ENCODE results near the gene LYST. TPM values are rescaled to one million over a fixed set of nuclear protein-coding genes. Genes with fewer than 3 reads are reported as not detected.

LYST gene
- polyA plus RNA-seq, 2 donors, result 4.3 to 4.8 TPM

DNA sequence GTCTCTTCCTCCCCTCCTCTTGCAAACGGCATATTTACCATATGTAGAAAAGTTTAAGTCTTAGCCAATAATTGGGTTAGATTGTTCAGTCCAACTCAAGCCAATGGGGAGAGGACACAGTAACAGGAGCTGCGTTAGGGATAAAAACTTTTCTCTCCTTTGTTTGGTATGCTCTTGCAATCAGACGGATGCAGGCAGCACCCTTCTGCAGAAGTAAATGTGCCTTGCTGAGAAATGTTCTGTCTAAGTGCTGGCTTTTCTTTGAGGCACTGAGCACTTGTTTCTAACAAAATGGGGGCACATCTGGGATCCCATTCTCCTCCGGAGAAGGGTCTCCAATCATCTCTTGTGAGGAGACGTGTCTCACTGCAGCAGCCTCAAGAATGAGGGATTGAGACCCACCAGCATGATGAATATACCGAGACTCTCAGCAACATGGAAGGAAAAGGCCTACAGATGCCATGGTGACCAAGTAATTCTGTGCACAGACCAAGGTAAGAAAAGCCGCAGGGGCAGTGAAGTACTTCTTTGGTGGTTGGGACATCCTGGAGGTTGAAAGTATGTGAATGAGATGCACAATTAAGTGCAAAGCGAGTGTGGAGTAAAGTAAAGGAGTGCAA, 196.4 kb downstream of the LYST start:
- WGBS, 2 donors, result 97% methylated on average over 8 of the region's 8 CpGs
- Histone ChIP-seq H3K36me3 (ENCODE audit: control insufficient read depth in 2 of 2, insufficient read depth in 2 of 2, low read length in 1 of 2) (peaks cover 4 to 13% of the 10 kb centered on the region in 2 donors), H3K4me1 (ENCODE audit: control insufficient read depth in 2 of 2, insufficient read depth in 2 of 2, low read length in 1 of 2) (no peaks in the 10 kb centered on the region), H3K9me3 (ENCODE audit: control insufficient read depth in 2 of 2, insufficient read depth in 1 of 2, low read depth in 1 of 2, low read length in 1 of 2) (peaks cover 5 to 9% of the 10 kb centered on the region in 2 donors), H3K27ac (ENCODE audit: low read depth in 2 of 2, low read length in 1 of 2) (no peak overlapping the region), H3K4me3 (ENCODE audit: low read depth in 1 of 2, low read length in 2 of 2) (no peak overlapping the region), H3K27me3 (ENCODE audit: control insufficient read depth in 1 of 2, insufficient read depth in 2 of 2, low read length in 2 of 2) (no peaks in the 10 kb centered on the region)

DNA sequence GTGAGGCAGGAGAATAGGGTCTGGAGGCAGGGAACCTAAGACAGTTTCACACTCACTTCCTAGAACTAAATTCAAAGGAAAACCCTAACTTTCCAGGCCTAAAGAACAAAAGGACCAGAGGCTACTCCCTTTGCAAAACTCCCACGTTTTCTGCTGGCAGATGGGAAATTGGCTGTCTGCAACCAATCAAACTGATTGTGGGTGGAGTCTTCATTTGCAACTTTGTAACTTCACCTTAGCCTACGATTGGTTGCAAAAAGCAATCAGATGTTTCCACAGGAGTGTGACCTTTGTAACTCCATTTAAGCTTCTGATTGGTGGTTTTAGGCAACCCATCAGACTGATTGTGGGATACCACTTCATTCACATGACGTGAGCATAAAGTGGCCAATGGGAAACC, 197.4 kb downstream of the LYST start:
- Histone ChIP-seq H3K4me3 (ENCODE audit: low read depth in 1 of 2, low read length in 2 of 2) (no peak overlapping the region), H3K27me3 (ENCODE audit: control insufficient read depth in 1 of 2, insufficient read depth in 2 of 2, low read length in 2 of 2) (no peaks in the 10 kb centered on the region), H3K27ac (ENCODE audit: low read depth in 2 of 2, low read length in 1 of 2) (no peak overlapping the region), H3K9me3 (ENCODE audit: control insufficient read depth in 2 of 2, insufficient read depth in 1 of 2, low read depth in 1 of 2, low read length in 1 of 2) (peaks cover 5 to 9% of the 10 kb centered on the region in 2 donors), H3K4me1 (ENCODE audit: control insufficient read depth in 2 of 2, insufficient read depth in 2 of 2, low read length in 1 of 2) (no peaks in the 10 kb centered on the region), H3K36me3 (ENCODE audit: control insufficient read depth in 2 of 2, insufficient read depth in 2 of 2, low read length in 1 of 2) (peaks cover 4 to 11% of the 10 kb centered on the region in 2 donors)
- 91 to 94% methylated on average over 3 of the region's 3 CpGs for WGBS, 2 donors

DNA sequence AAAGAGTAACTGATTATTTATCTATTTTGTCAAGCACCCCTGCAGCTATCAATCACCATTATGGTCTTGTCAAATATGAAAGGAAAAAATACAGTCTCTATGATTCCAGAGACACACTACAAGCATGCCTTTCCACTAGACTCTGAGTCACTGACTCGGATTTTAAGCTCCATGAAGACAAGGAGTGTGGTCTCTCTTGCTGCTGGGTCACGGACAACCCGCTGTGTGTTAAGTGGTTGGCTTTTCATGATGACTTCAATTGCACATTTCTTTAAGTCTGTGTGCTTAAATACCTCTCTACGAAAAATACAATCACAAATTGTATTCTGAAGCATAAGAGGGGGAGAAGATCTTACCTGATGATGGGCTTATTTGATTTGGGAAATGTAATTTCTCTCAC, 203.1 kb downstream of the LYST start:
- H3K36me3 ChIP-seq (ENCODE audit: control insufficient read depth in 2 of 2, insufficient read depth in 2 of 2, low read length in 1 of 2), result peaks cover 0 to 5% of the 10 kb centered on the region in 2 donors
- no peak overlapping the region for H3K27ac ChIP-seq (ENCODE audit: low read depth in 2 of 2, low read length in 1 of 2)
- WGBS, 2 donors, result 89 to 91% methylated on average over 4 of the region's 4 CpGs
- H3K27me3 ChIP-seq (ENCODE audit: control insufficient read depth in 1 of 2, insufficient read depth in 2 of 2, low read length in 2 of 2), result no peaks in the 10 kb centered on the region
- H3K4me1 ChIP-seq (ENCODE audit: control insufficient read depth in 2 of 2, insufficient read depth in 2 of 2, low read length in 1 of 2), result no peaks in the 10 kb centered on the region
- no peaks in the 10 kb centered on the region for H3K9me3 ChIP-seq (ENCODE audit: control insufficient read depth in 2 of 2, insufficient read depth in 1 of 2, low read depth in 1 of 2, low read length in 1 of 2)
- no peak overlapping the region for H3K4me3 ChIP-seq (ENCODE audit: low read depth in 1 of 2, low read length in 2 of 2)

- WGBS, 2 donors, result 77 to 78% methylated on average over 2 of the region's 2 CpGs
- no peak overlapping the region for H3K4me3 ChIP-seq (ENCODE audit: low read depth in 1 of 2, low read length in 2 of 2)
Observed at GRCh38 chr1:235661568-235661967, 205.1 kb downstream of the LYST start.

GRCh38 chr1:235659186-235659771, 207.4 kb downstream of the LYST start:
- 92 to 93% methylated on average over 14 of the region's 14 CpGs for WGBS, 2 donors
- Histone ChIP-seq H3K4me3 (ENCODE audit: low read depth in 1 of 2, low read length in 2 of 2) (no peak overlapping the region), H3K4me1 (ENCODE audit: control insufficient read depth in 2 of 2, insufficient read depth in 2 of 2, low read length in 1 of 2) (no peaks in the 10 kb centered on the region)

More at GRCh38 chr1:235661568-235661967, 205.1 kb downstream of the LYST start:
- Histone ChIP-seq H3K27ac (ENCODE audit: low read depth in 2 of 2, low read length in 1 of 2) (no peak overlapping the region), H3K36me3 (ENCODE audit: control insufficient read depth in 2 of 2, insufficient read depth in 2 of 2, low read length in 1 of 2) (peaks cover 0 to 5% of the 10 kb centered on the region in 2 donors), H3K4me1 (ENCODE audit: control insufficient read depth in 2 of 2, insufficient read depth in 2 of 2, low read length in 1 of 2) (no peaks in the 10 kb centered on the region), H3K9me3 (ENCODE audit: control insufficient read depth in 2 of 2, insufficient read depth in 1 of 2, low read depth in 1 of 2, low read length in 1 of 2) (no peaks in the 10 kb centered on the region), H3K27me3 (ENCODE audit: control insufficient read depth in 1 of 2, insufficient read depth in 2 of 2, low read length in 2 of 2) (no peaks in the 10 kb centered on the region)

DNA sequence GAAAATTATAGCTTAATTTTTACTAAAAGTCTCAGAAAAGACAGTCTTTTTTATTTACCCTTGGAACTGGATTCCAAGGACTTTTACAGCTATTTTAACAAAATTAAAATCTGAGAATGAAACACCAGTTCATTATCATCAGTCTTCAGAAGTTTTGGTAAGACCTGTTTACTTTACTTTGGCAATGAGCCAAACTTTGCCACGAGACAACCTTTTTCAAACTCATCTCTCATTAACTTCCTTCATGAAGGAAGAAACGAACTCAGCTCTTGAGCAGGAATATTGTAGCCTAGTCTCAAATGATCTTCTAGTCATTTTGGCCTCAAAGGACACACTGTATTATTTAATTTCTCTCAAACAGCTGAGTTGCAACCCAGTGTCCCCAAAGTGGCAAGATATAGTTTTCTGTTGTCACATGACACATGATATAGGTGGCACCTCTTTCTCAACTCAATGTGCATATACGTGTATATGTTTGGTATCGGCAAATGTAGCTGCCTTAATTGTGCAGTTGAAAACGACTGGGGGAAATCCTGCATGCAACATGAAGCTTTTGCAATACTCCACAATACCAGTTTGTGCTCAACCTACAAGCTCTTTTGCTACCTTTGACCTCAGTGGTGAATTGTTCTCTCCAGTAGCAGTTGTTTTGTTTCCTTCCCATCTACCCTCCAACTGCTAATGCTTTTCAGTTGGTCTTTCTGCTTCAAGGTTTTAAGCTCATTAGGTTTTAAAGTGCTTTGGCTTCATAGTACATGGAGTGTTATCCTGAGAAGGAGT, 208.8 kb downstream of the LYST start:
- H3K4me3 ChIP-seq (ENCODE audit: low read depth in 1 of 2, low read length in 2 of 2), result no peak overlapping the region
- H3K4me1 ChIP-seq (ENCODE audit: control insufficient read depth in 2 of 2, insufficient read depth in 2 of 2, low read length in 1 of 2), result no peaks in the 10 kb centered on the region
- WGBS, 2 donors, result 53 to 61% methylated on average over 5 of the region's 5 CpGs
- no peaks in the 10 kb centered on the region for H3K27me3 ChIP-seq (ENCODE audit: control insufficient read depth in 1 of 2, insufficient read depth in 2 of 2, low read length in 2 of 2)
- no peaks in the 10 kb centered on the region for H3K9me3 ChIP-seq (ENCODE audit: control insufficient read depth in 2 of 2, insufficient read depth in 1 of 2, low read depth in 1 of 2, low read length in 1 of 2)
- peaks cover 0 to 2% of the 10 kb centered on the region in 2 donors for H3K36me3 ChIP-seq (ENCODE audit: control insufficient read depth in 2 of 2, insufficient read depth in 2 of 2, low read length in 1 of 2)
- H3K27ac ChIP-seq (ENCODE audit: low read depth in 2 of 2, low read length in 1 of 2), result no peak overlapping the region

More at GRCh38 chr1:235659186-235659771, 207.4 kb downstream of the LYST start:
- Histone ChIP-seq H3K27me3 (ENCODE audit: control insufficient read depth in 1 of 2, insufficient read depth in 2 of 2, low read length in 2 of 2) (no peaks in the 10 kb centered on the region), H3K9me3 (ENCODE audit: control insufficient read depth in 2 of 2, insufficient read depth in 1 of 2, low read depth in 1 of 2, low read length in 1 of 2) (no peaks in the 10 kb centered on the region), H3K27ac (ENCODE audit: low read depth in 2 of 2, low read length in 1 of 2) (no peak overlapping the region), H3K36me3 (ENCODE audit: control insufficient read depth in 2 of 2, insufficient read depth in 2 of 2, low read length in 1 of 2) (peaks cover 0 to 5% of the 10 kb centered on the region in 2 donors)

- 79 to 81% methylated on average over 5 of the region's 5 CpGs for WGBS, 2 donors
- Histone ChIP-seq H3K4me3 (ENCODE audit: low read depth in 1 of 2, low read length in 2 of 2) (no peak overlapping the region), H3K9me3 (ENCODE audit: control insufficient read depth in 2 of 2, insufficient read depth in 1 of 2, low read depth in 1 of 2, low read length in 1 of 2) (no peaks in the 10 kb centered on the region), H3K36me3 (ENCODE audit: control insufficient read depth in 2 of 2, insufficient read depth in 2 of 2, low read length in 1 of 2) (no peaks in the 10 kb centered on the region), H3K27me3 (ENCODE audit: control insufficient read depth in 1 of 2, insufficient read depth in 2 of 2, low read length in 2 of 2) (no peaks in the 10 kb centered on the region), H3K27ac (ENCODE audit: low read depth in 2 of 2, low read length in 1 of 2) (no peak overlapping the region), H3K4me1 (ENCODE audit: control insufficient read depth in 2 of 2, insufficient read depth in 2 of 2, low read length in 1 of 2) (no peaks in the 10 kb centered on the region)
Observed at GRCh38 chr1:235657269-235657668, 209.4 kb downstream of the LYST start.

GRCh38 chr1:235652364-235652763, 214.3 kb downstream of the LYST start:
- Histone ChIP-seq H3K4me3 (ENCODE audit: low read depth in 1 of 2, low read length in 2 of 2) (no peak overlapping the region), H3K27me3 (ENCODE audit: control insufficient read depth in 1 of 2, insufficient read depth in 2 of 2, low read length in 2 of 2) (peaks cover 0 to 3% of the 10 kb centered on the region in 2 donors), H3K36me3 (ENCODE audit: control insufficient read depth in 2 of 2, insufficient read depth in 2 of 2, low read length in 1 of 2) (no peaks in the 10 kb centered on the region), H3K4me1 (ENCODE audit: control insufficient read depth in 2 of 2, insufficient read depth in 2 of 2, low read length in 1 of 2) (peaks cover 4 to 8% of the 10 kb centered on the region in 2 donors), H3K27ac (ENCODE audit: low read depth in 2 of 2, low read length in 1 of 2) (no peak overlapping the region), H3K9me3 (ENCODE audit: control insufficient read depth in 2 of 2, insufficient read depth in 1 of 2, low read depth in 1 of 2, low read length in 1 of 2) (no peaks in the 10 kb centered on the region)
- WGBS, 2 donors, result 94 to 95% methylated on average over 11 of the region's 11 CpGs

- H3K4me3 ChIP-seq (ENCODE audit: low read depth in 1 of 2, low read length in 2 of 2), result no peak overlapping the region
- H3K4me1 ChIP-seq (ENCODE audit: control insufficient read depth in 2 of 2, insufficient read depth in 2 of 2, low read length in 1 of 2), result peaks cover 4 to 8% of the 10 kb centered on the region in 2 donors
- WGBS, 2 donors, result 51 to 52% methylated on average over 10 of the region's 10 CpGs
- H3K36me3 ChIP-seq (ENCODE audit: control insufficient read depth in 2 of 2, insufficient read depth in 2 of 2, low read length in 1 of 2), result no peaks in the 10 kb centered on the region
- no peak overlapping the region for H3K27ac ChIP-seq (ENCODE audit: low read depth in 2 of 2, low read length in 1 of 2)
- H3K9me3 ChIP-seq (ENCODE audit: control insufficient read depth in 2 of 2, insufficient read depth in 1 of 2, low read depth in 1 of 2, low read length in 1 of 2), result no peaks in the 10 kb centered on the region
- peaks cover 0 to 3% of the 10 kb centered on the region in 2 donors for H3K27me3 ChIP-seq (ENCODE audit: control insufficient read depth in 1 of 2, insufficient read depth in 2 of 2, low read length in 2 of 2)
Observed at GRCh38 chr1:235651170-235651806, 215.4 kb downstream of the LYST start.

All from esophagus (tissue), 2 donors.